ENCODE measurements around the gene SIRPD. TPM values are rescaled to one million over a fixed set of nuclear protein-coding genes. Genes with fewer than 3 reads are reported as not detected.

The SIRPD gene
- total and polyA plus RNA-seq, 2 of the 8 experiments (the other 6 are each of a cell fraction or from before 2014, with no cell fraction given): not detected

DNA sequence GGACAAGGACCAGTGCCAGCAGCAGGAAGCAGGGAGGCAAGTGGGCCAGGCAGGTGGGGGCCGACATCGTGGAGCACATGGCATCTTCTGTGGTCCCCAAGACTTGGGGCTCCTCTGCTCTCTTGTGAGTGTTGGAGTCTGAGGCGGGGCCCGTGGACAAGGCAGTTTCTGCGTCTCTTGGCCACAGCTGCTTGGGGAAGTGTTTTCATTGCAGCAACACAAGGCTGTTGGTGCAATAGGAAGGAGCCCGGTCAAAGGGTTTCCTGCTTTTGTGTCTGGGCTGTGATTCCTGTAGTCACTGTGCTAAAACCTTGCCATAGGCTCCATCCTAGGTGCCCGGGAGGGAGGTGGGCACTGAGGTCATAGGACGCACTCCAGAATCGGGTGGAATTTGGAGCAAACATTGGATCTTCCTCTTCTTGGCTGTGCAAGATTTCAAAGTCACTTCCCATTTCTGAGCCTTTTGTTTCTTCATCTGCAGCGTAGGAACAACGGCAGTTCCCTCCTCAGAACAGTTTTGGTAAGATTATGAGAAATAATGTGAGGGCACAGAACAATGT lies 66.1 kb downstream of the SIRPD start, which contains the start of gene SIRPB2 (continued):
- TF ChIP-seq, protein P1, sequence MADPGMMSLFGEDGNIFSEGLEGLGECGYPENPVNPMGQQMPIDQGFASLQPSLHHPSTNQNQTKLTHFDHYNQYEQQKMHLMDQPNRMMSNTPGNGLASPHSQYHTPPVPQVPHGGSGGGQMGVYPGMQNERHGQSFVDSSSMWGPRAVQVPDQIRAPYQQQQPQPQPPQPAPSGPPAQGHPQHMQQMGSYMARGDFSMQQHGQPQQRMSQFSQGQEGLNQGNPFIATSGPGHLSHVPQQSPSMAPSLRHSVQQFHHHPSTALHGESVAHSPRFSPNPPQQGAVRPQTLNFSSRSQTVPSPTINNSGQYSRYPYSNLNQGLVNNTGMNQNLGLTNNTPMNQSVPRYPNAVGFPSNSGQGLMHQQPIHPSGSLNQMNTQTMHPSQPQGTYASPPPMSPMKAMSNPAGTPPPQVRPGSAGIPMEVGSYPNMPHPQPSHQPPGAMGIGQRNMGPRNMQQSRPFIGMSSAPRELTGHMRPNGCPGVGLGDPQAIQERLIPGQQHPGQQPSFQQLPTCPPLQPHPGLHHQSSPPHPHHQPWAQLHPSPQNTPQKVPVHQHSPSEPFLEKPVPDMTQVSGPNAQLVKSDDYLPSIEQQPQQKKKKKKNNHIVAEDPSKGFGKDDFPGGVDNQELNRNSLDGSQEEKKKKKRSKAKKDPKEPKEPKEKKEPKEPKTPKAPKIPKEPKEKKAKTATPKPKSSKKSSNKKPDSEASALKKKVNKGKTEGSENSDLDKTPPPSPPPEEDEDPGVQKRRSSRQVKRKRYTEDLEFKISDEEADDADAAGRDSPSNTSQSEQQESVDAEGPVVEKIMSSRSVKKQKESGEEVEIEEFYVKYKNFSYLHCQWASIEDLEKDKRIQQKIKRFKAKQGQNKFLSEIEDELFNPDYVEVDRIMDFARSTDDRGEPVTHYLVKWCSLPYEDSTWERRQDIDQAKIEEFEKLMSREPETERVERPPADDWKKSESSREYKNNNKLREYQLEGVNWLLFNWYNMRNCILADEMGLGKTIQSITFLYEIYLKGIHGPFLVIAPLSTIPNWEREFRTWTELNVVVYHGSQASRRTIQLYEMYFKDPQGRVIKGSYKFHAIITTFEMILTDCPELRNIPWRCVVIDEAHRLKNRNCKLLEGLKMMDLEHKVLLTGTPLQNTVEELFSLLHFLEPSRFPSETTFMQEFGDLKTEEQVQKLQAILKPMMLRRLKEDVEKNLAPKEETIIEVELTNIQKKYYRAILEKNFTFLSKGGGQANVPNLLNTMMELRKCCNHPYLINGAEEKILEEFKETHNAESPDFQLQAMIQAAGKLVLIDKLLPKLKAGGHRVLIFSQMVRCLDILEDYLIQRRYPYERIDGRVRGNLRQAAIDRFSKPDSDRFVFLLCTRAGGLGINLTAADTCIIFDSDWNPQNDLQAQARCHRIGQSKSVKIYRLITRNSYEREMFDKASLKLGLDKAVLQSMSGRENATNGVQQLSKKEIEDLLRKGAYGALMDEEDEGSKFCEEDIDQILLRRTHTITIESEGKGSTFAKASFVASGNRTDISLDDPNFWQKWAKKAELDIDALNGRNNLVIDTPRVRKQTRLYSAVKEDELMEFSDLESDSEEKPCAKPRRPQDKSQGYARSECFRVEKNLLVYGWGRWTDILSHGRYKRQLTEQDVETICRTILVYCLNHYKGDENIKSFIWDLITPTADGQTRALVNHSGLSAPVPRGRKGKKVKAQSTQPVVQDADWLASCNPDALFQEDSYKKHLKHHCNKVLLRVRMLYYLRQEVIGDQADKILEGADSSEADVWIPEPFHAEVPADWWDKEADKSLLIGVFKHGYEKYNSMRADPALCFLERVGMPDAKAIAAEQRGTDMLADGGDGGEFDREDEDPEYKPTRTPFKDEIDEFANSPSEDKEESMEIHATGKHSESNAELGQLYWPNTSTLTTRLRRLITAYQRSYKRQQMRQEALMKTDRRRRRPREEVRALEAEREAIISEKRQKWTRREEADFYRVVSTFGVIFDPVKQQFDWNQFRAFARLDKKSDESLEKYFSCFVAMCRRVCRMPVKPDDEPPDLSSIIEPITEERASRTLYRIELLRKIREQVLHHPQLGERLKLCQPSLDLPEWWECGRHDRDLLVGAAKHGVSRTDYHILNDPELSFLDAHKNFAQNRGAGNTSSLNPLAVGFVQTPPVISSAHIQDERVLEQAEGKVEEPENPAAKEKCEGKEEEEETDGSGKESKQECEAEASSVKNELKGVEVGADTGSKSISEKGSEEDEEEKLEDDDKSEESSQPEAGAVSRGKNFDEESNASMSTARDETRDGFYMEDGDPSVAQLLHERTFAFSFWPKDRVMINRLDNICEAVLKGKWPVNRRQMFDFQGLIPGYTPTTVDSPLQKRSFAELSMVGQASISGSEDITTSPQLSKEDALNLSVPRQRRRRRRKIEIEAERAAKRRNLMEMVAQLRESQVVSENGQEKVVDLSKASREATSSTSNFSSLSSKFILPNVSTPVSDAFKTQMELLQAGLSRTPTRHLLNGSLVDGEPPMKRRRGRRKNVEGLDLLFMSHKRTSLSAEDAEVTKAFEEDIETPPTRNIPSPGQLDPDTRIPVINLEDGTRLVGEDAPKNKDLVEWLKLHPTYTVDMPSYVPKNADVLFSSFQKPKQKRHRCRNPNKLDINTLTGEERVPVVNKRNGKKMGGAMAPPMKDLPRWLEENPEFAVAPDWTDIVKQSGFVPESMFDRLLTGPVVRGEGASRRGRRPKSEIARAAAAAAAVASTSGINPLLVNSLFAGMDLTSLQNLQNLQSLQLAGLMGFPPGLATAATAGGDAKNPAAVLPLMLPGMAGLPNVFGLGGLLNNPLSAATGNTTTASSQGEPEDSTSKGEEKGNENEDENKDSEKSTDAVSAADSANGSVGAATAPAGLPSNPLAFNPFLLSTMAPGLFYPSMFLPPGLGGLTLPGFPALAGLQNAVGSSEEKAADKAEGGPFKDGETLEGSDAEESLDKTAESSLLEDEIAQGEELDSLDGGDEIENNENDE (IDR thresholded peaks at IDR 0.05; ENCODE audit: insufficient replicate concordance, low read length): no peak
- TF ChIP-seq CEBPB (IDR thresholded peaks at IDR 0.05; ENCODE audit: low read depth, low read length): no peak

Measured in H1 (cell line).